Endothelial cell (in vitro differentiated cells): ENCODE data around the gene BRF1. TPM values are rescaled to one million over a fixed set of nuclear protein-coding genes. Genes with fewer than 3 reads are reported as not detected.

Source experiments
- DNase-seq: peaks from one replicate; pipeline ENCODE4 v3.0.0; 2021; ENCODE audit warnings: low spot score
- H3K27ac Mint-ChIP-seq: one replicate; pipeline ENCODE4 v1.8.0; 2021; ENCODE audit warnings: mixed read lengths, inconsistent platforms; ENCODE audit not compliant: unreplicated experiment
- H3K27me3 Mint-ChIP-seq: one replicate; pipeline ENCODE4 v1.8.0; 2021; ENCODE audit warnings: mild to moderate bottlenecking, moderate library complexity, mixed read lengths, inconsistent platforms; ENCODE audit not compliant: unreplicated experiment
- H3K36me3 Mint-ChIP-seq: one replicate; pipeline ENCODE4 v1.8.0; 2021; ENCODE audit warnings: mild to moderate bottlenecking, low read depth, mixed read lengths, inconsistent platforms; ENCODE audit not compliant: unreplicated experiment
- H3K4me1 Mint-ChIP-seq: one replicate; pipeline ENCODE4 v1.8.0; 2021; ENCODE audit warnings: mild to moderate bottlenecking, mixed read lengths, inconsistent platforms; ENCODE audit not compliant: unreplicated experiment
- H3K4me3 Mint-ChIP-seq: one replicate; pipeline ENCODE4 v1.8.0; 2021; ENCODE audit warnings: mild to moderate bottlenecking, mixed read lengths, inconsistent platforms; ENCODE audit not compliant: unreplicated experiment
- H3K9me3 Mint-ChIP-seq: one replicate; pipeline ENCODE4 v1.8.0; 2021; ENCODE audit warnings: mixed read lengths, inconsistent platforms; ENCODE audit not compliant: unreplicated experiment
- total RNA-seq: library from RNA; stranded (reverse); fragmentation: NEBNext Ultra II Directional; extraction: Animal tissue kit (Norgen Biotek cat#: 25700); gene quantifications from one replicate; pipeline ENCODE4 v1.2.1, GENCODE V29; 2021; ENCODE audit not compliant: unreplicated experiment
- TF ChIP-seq, protein P1 (sequence below): fragments of 200-600 bp; sonication (generic); IDR thresholded peaks from one replicate; pipeline ENCODE4 v1.5.0; 2021; ENCODE audit warnings: antibody characterized with exemption; ENCODE audit not compliant: unreplicated experiment

BRF1 gene
- total RNA-seq, 1 donor from 2014 or later = 40.9 TPM

DNA sequence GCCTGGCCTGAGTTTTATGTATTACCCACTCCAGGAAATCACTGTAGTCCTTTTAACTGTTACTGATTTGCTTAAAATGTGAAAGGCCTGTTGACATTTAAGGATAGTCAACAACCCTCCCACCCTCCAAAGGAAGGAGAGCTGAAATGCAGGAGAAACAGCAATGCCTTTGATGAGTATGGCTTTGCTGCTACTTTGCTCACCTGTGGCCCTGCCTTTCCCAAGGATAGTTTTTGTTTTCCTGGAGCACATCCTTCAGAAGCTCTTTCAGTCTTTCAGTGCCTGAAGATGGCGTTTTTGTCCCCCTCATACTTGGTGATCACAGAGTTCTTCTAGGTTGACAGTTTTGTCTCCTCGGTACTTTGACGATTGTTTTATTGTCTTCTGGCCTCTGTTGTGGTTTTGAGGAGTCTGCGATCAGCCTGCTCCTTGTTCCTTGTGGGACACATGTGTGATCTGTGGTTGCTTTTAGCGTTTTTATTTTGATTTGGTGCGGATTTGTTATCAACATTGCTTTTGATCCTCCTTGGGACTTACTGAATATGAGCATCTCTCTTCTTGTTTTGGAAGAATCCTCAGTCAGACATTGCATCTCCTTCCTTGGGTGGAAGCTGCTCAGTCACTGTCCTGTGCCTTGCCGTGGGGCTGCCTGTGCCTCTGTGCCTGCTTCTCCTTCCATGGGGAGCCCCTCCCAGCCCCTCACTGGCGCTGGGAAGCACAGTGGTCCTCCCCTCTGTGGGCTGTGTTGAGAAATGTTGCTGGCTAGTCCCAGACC is 31.0 kb upstream of the BRF1 start:
- Mint-ChIP-seq H3K27ac (peak overlapping the region; percentile 22), H3K4me3 (peak overlapping the region; percentile 53), H3K36me3 (peaks cover 5% of the 10 kb centered on the region), H3K4me1 (peaks cover 11% of the 10 kb centered on the region), H3K27me3 (peaks cover 16% of the 10 kb centered on the region), H3K9me3 (no peaks in the 10 kb centered on the region)
- DNase-seq = no peak
- TF ChIP-seq, protein P1, sequence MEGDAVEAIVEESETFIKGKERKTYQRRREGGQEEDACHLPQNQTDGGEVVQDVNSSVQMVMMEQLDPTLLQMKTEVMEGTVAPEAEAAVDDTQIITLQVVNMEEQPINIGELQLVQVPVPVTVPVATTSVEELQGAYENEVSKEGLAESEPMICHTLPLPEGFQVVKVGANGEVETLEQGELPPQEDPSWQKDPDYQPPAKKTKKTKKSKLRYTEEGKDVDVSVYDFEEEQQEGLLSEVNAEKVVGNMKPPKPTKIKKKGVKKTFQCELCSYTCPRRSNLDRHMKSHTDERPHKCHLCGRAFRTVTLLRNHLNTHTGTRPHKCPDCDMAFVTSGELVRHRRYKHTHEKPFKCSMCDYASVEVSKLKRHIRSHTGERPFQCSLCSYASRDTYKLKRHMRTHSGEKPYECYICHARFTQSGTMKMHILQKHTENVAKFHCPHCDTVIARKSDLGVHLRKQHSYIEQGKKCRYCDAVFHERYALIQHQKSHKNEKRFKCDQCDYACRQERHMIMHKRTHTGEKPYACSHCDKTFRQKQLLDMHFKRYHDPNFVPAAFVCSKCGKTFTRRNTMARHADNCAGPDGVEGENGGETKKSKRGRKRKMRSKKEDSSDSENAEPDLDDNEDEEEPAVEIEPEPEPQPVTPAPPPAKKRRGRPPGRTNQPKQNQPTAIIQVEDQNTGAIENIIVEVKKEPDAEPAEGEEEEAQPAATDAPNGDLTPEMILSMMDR = no peak

DNA sequence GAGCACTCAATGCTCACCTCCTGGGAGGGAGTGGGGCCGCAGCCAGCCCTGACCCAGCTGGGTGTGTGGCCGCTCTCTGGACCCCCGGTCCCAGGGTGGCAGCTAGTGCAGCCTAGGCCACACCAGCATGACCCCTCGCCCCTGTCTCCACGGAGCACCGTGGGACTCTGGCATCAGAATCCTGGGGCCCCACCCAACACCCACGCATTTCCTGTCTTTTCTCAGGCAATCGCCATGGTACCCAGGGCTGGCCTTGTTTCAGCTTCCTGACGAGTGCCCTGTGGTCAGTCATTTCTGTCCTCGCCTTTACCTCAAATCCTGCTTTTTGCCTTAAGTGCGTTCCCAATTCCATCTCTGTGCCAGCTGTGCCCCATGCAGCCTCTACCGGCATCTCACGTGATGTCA is 29.7 kb upstream of the BRF1 start:
- no peak for DNase-seq
- TF ChIP-seq, protein P1 = no peak
- Mint-ChIP-seq H3K9me3 (no peaks in the 10 kb centered on the region), H3K4me3 (no peak overlapping the region), H3K27ac (no peak overlapping the region), H3K27me3 (peaks cover 12% of the 10 kb centered on the region), H3K36me3 (peaks cover 5% of the 10 kb centered on the region), H3K4me1 (peaks cover 12% of the 10 kb centered on the region)

DNA sequence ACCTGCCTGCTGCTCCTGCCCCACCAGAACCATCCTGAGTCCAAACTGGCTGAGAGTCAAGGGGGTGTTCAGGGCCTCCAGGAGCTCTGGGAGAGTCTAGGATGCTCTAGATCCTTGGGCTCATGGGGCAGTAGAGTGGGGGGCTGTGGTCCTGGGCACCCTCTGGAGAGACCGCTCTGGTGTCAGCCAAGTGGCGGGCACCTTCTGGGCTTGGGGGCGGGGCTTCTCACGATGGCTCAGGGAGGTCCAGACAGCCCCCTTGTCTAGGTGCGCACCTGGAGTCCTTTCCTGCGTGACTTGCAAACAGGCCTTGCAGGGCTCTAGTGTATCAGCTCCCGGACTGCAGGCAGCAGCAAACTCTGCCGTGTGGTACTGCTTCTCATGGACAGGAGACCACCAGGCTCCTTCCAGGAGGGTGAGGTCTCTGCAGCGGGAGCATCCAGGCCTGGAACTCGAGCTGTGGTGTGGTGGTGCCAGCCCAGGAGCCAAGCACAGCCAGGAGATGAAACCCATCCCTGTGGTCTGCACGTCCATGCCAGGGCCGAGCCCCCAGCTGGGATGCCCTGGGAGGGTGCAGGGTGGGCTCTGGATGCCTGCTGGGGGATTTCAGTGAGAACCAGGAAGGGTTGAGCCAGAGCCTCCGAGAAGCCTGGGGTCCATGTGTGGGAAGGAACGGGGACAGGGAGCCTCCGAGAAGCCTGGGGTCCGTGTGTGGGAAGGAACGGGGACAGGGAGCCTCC is 28.8 kb upstream of the BRF1 start:
- TF ChIP-seq, protein P1 = no peak
- H3K36me3 Mint-ChIP-seq = peaks cover 5% of the 10 kb centered on the region
- peaks cover 12% of the 10 kb centered on the region for H3K4me1 Mint-ChIP-seq
- no peak overlapping the region for H3K27ac Mint-ChIP-seq
- no peaks in the 10 kb centered on the region for H3K9me3 Mint-ChIP-seq
- no peak overlapping the region for H3K4me3 Mint-ChIP-seq
- H3K27me3 Mint-ChIP-seq = peaks cover 12% of the 10 kb centered on the region
- DNase-seq = no peak

DNA sequence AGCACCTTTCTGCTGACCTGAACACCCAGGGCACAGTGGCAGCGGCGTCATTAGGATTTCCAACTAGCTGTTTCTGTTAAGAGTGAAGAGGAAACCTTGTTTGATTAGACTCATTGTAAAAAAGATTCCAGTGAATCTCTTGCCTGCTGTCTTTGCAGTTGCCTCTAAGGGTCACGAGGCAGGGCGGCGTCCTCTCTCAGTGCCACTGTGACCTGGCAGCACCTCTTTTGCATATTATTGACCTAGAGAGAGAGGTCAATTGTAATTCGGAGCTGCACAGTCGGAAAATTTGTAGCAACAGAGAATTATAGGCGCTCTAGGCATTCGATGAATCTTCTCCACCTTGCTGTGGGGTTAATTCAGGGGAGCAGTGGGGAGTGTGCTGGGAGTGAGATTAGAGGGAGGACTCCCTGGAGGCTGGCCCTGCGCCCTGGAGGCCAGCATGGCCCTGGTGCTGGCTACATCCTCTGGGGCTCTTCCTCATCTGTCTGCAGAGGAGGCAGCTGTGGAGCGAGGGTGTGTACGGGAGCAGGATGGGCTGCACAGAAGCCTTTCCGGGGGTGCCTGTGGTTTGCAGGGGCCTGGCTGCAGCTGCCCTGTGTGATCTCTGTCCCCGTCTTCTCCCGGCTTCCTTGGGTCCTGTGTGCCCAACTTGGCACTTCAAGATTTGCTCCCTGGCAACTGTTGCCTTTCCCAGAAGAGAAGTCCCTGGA is 28.0 kb upstream of the BRF1 start:
- peaks cover 12% of the 10 kb centered on the region for H3K4me1 Mint-ChIP-seq
- peak overlapping the region; percentile 72 for H3K4me3 Mint-ChIP-seq
- peak overlapping the region; percentile 26 for H3K27ac Mint-ChIP-seq
- TF ChIP-seq, protein P1 = no peak
- peaks cover 5% of the 10 kb centered on the region for H3K36me3 Mint-ChIP-seq
- H3K9me3 Mint-ChIP-seq = no peaks in the 10 kb centered on the region
- H3K27me3 Mint-ChIP-seq = peaks cover 12% of the 10 kb centered on the region
- no peak for DNase-seq
